IPS DF 6.9 (cell line): ENCODE measurements around the gene CSNK1D.
"Not testable (repeated sequence)": the region's sequence is repeated elsewhere in the genome, so short reads cannot be mapped to it uniquely, and the experiment has no call there.

Source experiments
- DNase-seq: peaks from one replicate; pipeline ENCODE4 v3.0.0-alpha.2; 2013; ENCODE audit warnings: low read depth, low spot score
- H3K27ac ChIP-seq: one replicate; pipeline ENCODE4 v1.5.1; 2013; ENCODE audit warnings: low read length, control low read depth
- H3K27me3 ChIP-seq: 2 replicates; pipeline ENCODE4 v1.6.1; 2013; ENCODE audit warnings: mild to moderate bottlenecking, low read length; ENCODE audit not compliant: control insufficient read depth, insufficient read depth
- H3K36me3 ChIP-seq: 2 replicates; pipeline ENCODE4 v1.6.1; 2013; ENCODE audit warnings: low read length; ENCODE audit not compliant: control insufficient read depth, insufficient read depth
- H3K4me1 ChIP-seq: 2 replicates; pipeline ENCODE4 v1.6.1; 2013; ENCODE audit warnings: low read length; ENCODE audit not compliant: control insufficient read depth, insufficient read depth
- H3K4me3 ChIP-seq: 2 replicates; pipeline ENCODE4 v1.5.1; 2013; ENCODE audit warnings: mild to moderate bottlenecking, low read length
- H3K9me3 ChIP-seq: 2 replicates; pipeline ENCODE4 v1.6.1; 2013; ENCODE audit warnings: low read length, inconsistent platforms; ENCODE audit not compliant: control insufficient read depth, insufficient read depth
- WGBS: extraction: QIAGEN DNeasy Blood & Tissue Kit; methylation state at CpG from one replicate; pipeline ENCODE4 v1.1.7; 2013; ENCODE audit warnings: mixed read lengths, missing lambda C conversion rate; ENCODE audit not compliant: insufficient read length, insufficient coverage; 5-methylcytosine and 5-hydroxymethylcytosine counted together

Gene CSNK1D

GRCh38 chr17:82270651-82271050 lies 2.8 kb downstream of the CSNK1D start:
- Histone ChIP-seq H3K36me3 (peaks cover 10% of the 10 kb centered on the region), H3K27ac (no peak overlapping the region), H3K4me3 (no peak overlapping the region), H3K9me3 (no peaks in the 10 kb centered on the region), H3K4me1 (peaks cover 4% of the 10 kb centered on the region; the same call in 1 of the 2 replicates), H3K27me3 (no peaks in the 10 kb centered on the region)
- no CpG with 5 or more reads among the region's 12 CpGs for WGBS
- DNase-seq = no peak

DNA sequence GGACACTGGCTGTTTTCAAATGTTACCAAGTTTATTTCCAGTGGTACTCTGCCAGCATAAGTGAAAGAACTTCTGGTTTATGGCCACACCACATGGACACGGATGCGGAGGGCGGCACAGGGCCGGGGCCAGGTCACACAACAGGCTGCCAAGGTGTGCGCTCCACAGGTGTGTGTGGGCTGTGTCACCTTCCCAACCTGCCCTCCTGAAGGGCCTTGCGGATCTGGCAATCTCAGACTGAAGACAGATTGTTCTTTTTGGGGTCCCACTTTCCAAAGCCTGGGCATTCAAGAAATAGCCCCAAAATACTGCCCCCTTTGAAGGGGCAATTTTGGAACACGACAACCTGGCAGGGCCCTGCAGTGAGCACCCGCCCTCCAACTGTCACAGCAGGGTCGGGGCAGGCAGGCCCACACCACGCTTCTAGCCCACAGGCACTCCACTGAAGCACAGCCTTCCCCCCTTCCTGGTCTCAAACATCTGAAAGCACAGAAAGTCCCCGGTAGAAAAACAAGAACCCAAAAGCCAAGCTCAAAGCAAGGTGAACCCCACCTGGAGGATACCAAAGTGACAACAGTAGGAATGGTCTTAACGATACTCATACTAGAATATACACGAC lies 3.5 kb downstream of the CSNK1D start:
- no CpG with 5 or more reads among the region's 13 CpGs for WGBS
- Histone ChIP-seq H3K36me3 (peaks cover 15% of the 10 kb centered on the region), H3K27me3 (no peaks in the 10 kb centered on the region), H3K4me1 (peaks cover 4% of the 10 kb centered on the region; the same call in 1 of the 2 replicates), H3K9me3 (no peaks in the 10 kb centered on the region), H3K27ac (no peak overlapping the region), H3K4me3 (no peak overlapping the region)
- no peak for DNase-seq

DNA sequence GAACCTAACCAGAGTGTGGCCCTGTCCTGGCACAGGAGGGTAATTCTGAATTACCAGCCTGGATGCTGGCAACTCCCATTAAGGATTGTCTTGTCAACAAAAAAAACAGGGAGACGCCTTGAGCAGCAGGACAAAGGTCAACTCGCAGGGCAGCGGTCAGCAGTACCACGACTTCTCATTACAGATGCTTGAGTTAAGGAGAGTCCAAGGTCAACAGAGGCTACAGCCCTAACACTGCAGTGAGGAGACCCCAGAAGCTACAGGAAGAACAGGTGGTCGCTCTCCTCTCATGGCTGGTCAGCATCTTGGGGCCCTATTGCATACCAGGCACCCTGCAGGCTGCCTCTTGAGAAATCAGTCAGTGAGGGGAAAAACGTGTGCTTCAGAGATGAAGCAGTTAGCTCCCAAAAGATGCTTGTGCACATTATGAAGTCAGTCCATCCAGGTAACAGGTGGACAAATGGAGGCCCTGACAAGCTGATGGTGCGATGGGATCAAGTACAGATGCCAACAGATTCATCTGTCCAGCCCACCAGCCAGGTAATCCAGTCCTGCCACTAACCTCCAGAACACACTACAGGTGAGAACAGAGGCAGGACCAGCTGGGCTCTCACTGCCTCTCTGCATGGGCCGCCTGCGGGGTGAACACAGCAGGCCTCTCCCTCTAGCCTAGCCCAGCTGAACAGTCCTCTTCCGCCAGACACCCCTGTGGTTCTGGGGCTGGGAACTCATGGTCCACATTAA lies 4.2 kb downstream of the CSNK1D start:
- WGBS = no CpG with 5 or more reads among the region's 10 CpGs
- H3K27ac ChIP-seq = no peak overlapping the region

DNA sequence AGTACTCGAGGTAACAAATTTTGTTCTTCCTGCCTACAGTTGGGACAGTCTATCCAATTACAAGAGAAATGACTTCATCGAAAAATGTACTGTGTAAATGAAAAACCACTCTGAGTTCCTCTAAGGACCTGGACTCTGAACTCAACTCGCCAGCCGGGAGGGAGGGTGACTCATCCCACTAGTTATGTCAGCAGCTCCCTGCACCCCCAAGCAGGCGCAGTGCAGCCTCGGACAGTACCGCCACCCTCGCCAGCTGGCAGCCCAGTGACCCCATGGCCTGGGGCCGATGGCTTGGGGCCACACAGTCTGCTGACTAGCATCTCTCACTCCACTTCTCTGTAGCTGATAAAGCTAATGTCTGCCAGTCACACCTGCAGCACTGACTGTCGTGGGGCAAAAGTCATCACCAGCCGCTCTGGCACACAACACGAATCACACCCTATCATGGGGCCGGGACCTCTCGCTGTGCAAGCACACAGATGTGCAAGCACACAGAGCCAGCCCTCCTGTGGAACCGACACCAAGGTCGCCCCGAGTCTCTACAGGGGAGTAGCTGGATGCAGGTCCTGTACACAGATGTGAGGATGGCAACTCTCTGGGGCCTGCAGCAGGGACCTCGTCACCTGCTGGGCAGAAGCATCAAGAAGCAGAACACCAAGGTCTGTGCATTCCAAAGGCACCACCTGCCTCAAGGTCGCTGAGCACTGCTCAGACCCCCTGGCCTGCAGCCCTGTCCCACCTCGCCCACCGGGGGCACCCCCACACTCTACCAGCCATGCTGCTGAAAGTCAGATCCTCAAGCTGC lies 5.7 kb downstream of the CSNK1D start:
- H3K4me1 ChIP-seq = no peaks in the 10 kb centered on the region
- no CpG with 5 or more reads among the region's 21 CpGs for WGBS
- H3K36me3 ChIP-seq = peaks cover 29% of the 10 kb centered on the region
- no peak overlapping the region for H3K4me3 ChIP-seq
- no peak for DNase-seq
- H3K27me3 ChIP-seq = no peaks in the 10 kb centered on the region
- no peaks in the 10 kb centered on the region for H3K9me3 ChIP-seq
- no peak overlapping the region for H3K27ac ChIP-seq

More for the DNA sequence above, 4.2 kb downstream of the CSNK1D start:
- H3K4me3 ChIP-seq = no peak overlapping the region
- no peaks in the 10 kb centered on the region for H3K27me3 ChIP-seq
- H3K36me3 ChIP-seq = peaks cover 18% of the 10 kb centered on the region
- H3K4me1 ChIP-seq = peaks cover 4% of the 10 kb centered on the region; the same call in 1 of the 2 replicates
- DNase-seq = no peak
- H3K9me3 ChIP-seq = no peaks in the 10 kb centered on the region

DNA sequence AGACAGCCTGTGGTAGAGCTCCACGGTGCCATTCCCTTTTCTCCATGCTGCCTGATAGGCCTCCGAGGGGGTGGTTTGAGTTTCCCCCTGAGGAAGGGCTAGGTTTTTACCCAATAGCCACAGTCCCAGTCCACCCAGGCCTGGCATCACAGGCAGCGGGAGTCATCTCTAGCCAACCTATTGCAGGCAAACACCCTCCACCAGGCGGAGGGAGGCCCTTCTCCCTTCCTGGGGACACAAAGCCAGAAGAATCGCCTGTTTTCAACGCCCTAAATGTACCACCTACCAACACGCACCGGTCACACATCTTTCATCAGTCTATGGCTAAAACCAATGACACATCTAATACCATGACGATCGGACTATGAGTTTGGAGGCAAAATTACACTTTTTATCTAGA lies 7.4 kb downstream of the CSNK1D start:
- Histone ChIP-seq H3K9me3 (no peaks in the 10 kb centered on the region), H3K27me3 (no peaks in the 10 kb centered on the region), H3K36me3 (peaks cover 36% of the 10 kb centered on the region), H3K27ac (no peak overlapping the region), H3K4me1 (no peaks in the 10 kb centered on the region), H3K4me3 (no peak overlapping the region)
- WGBS = no CpG with 5 or more reads among the region's 10 CpGs
- DNase-seq = no peak

DNA sequence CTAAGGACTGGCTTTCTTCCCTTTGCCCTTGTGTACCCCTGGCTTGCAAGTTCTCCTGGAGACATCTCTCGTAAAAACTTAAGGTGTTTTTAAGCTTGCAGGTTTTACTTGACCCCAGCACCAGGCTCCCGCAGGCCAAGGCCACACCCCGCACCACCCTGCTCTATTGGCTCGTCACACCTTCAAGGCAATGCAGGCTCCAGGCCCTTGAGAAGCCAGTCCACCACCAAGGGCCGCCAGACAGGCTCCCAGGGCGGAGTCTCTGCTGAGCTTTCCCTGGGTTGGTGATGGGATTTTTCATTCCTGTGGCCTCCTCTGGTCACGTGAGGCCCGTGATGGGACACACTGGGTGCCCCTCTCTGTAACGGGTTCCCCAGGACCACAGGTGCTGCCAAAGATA lies 9.9 kb downstream of the CSNK1D start:
- no peak overlapping the region for H3K27ac ChIP-seq
- no peaks in the 10 kb centered on the region for H3K4me1 ChIP-seq
- H3K9me3 ChIP-seq = no peaks in the 10 kb centered on the region
- no CpG with 5 or more reads among the region's 9 CpGs for WGBS
- H3K36me3 ChIP-seq = peaks cover 53% of the 10 kb centered on the region
- DNase-seq = no peak
- H3K4me3 ChIP-seq = no peak overlapping the region
- H3K27me3 ChIP-seq = no peaks in the 10 kb centered on the region

GRCh38 chr17:82262344-82262743 lies 11.2 kb downstream of the CSNK1D start:
- Histone ChIP-seq H3K4me3 (no peak overlapping the region), H3K27ac (no peak overlapping the region), H3K27me3 (no peaks in the 10 kb centered on the region), H3K9me3 (no peaks in the 10 kb centered on the region), H3K36me3 (peaks cover 53% of the 10 kb centered on the region), H3K4me1 (no peaks in the 10 kb centered on the region)
- DNase-seq = no peak
- WGBS = no CpG with 5 or more reads among the region's 4 CpGs

GRCh38 chr17:82259972-82260961 lies 13.2 kb downstream of the CSNK1D start:
- DNase-seq, H3K27me3 ChIP-seq, H3K4me1 ChIP-seq, H3K4me3 ChIP-seq, H3K27ac ChIP-seq, H3K9me3 ChIP-seq: not testable (repeated sequence)
- H3K36me3 ChIP-seq = peaks cover 49% of the 10 kb centered on the region
- WGBS = no CpG with 5 or more reads among the region's 8 CpGs

- H3K27me3 ChIP-seq = no peaks in the 10 kb centered on the region
- H3K9me3 ChIP-seq = no peaks in the 10 kb centered on the region
- no peak overlapping the region for H3K27ac ChIP-seq
- DNase-seq = no peak
- no CpG with 5 or more reads among the region's 5 CpGs for WGBS
- H3K4me3 ChIP-seq = no peak overlapping the region
- no peaks in the 10 kb centered on the region for H3K4me1 ChIP-seq
- peaks cover 41% of the 10 kb centered on the region for H3K36me3 ChIP-seq
Observed at GRCh38 chr17:82258555-82258954, 14.9 kb downstream of the CSNK1D start.
